ENCODE results near the gene STMN1.

Gene STMN1

GRCh38 chr1:25905680-25906643, at the start of gene STMN1:
Gene STMN1 (minus strand): TSS chr1:25906419. CDS start chr1:25904676, 1,743 bp downstream.
- peak; percentile 62 for DNase-seq (ENCODE audit: extremely low read depth, low read depth)
- TF ChIP-seq CTCF (IDR thresholded peaks at IDR 0.05; ENCODE audit: low read depth, low read length), result no peak

GRCh38 chr1:25955553-25955952, 49.3 kb upstream of the STMN1 start:
- no peak for DNase-seq (ENCODE audit: extremely low read depth, low read depth)
- no peak for TF ChIP-seq CTCF (IDR thresholded peaks at IDR 0.05; ENCODE audit: low read depth, low read length)

GRCh38 chr1:25954282-25954938, 48.2 kb upstream of the STMN1 start:
- DNase-seq (ENCODE audit: extremely low read depth, low read depth), result no peak
- no peak for TF ChIP-seq CTCF (IDR thresholded peaks at IDR 0.05; ENCODE audit: low read depth, low read length)

- DNase-seq (ENCODE audit: extremely low read depth, low read depth), result no peak
- TF ChIP-seq CTCF (IDR thresholded peaks at IDR 0.05; ENCODE audit: low read depth, low read length), result no peak
These were observed 46.7 kb upstream of the STMN1 start for GRCh38 chr1:25952841-25953401.

- no peak for TF ChIP-seq CTCF (IDR thresholded peaks at IDR 0.05; ENCODE audit: low read depth, low read length)
- no peak for DNase-seq (ENCODE audit: extremely low read depth, low read depth)
These were observed 42.4 kb upstream of the STMN1 start for GRCh38 chr1:25948641-25949040.

- TF ChIP-seq CTCF (IDR thresholded peaks at IDR 0.05; ENCODE audit: low read depth, low read length), result no peak
- no peak for DNase-seq (ENCODE audit: extremely low read depth, low read depth)
These were observed 40.8 kb upstream of the STMN1 start for GRCh38 chr1:25947027-25947426.

- no peak for DNase-seq (ENCODE audit: extremely low read depth, low read depth)
- no peak for TF ChIP-seq CTCF (IDR thresholded peaks at IDR 0.05; ENCODE audit: low read depth, low read length)
These were observed 39.5 kb upstream of the STMN1 start for GRCh38 chr1:25945761-25946160.
